22Rv1 (cell line): ENCODE results near the gene ANKRD13C.

ENCODE experiments used
- H3K27ac ChIP-seq: fragments of 450-650 bp; 2 replicates; pipeline ENCODE4 v1.5.1; 2017
- CTCF ChIP-seq: fragments of 450-650 bp; IDR thresholded peaks from 2 replicates; pipeline ENCODE4 v1.5.1; 2017; ENCODE audit warnings: mild to moderate bottlenecking
- ZFX ChIP-seq: fragments of 450-650 bp; IDR thresholded peaks from 2 replicates; pipeline ENCODE4 v1.6.1; 2017; ENCODE audit warnings: antibody characterized with exemption, borderline replicate concordance

ANKRD13C gene

GRCh38 chr1:70290218-70290617 lies 64.3 kb downstream of the ANKRD13C start:
- TF ChIP-seq CTCF (no peak), ZFX (no peak)
- H3K27ac ChIP-seq, result no peak overlapping the region

GRCh38 chr1:70288166-70288565 lies 66.4 kb downstream of the ANKRD13C start:
- no peak overlapping the region for H3K27ac ChIP-seq

GRCh38 chr1:70286453-70286852 lies 68.1 kb downstream of the ANKRD13C start:
- H3K27ac ChIP-seq, result no peak overlapping the region
- no peak for TF ChIP-seq ZFX

More at GRCh38 chr1:70288166-70288565, 66.4 kb downstream of the ANKRD13C start:
- TF ChIP-seq CTCF (no peak), ZFX (no peak)

- H3K27ac ChIP-seq, result no peak overlapping the region
- no peak for TF ChIP-seq CTCF
- TF ChIP-seq ZFX, result no peak
Observed at GRCh38 chr1:70284366-70284765, 70.2 kb downstream of the ANKRD13C start.

GRCh38 chr1:70278710-70279109 lies 75.8 kb downstream of the ANKRD13C start:
- no peak overlapping the region for H3K27ac ChIP-seq
- TF ChIP-seq CTCF (no peak), ZFX (no peak)

GRCh38 chr1:70277875-70278274 lies 76.6 kb downstream of the ANKRD13C start:
- H3K27ac ChIP-seq, result no peak overlapping the region
- TF ChIP-seq CTCF (no peak), ZFX (no peak)

- no peak for TF ChIP-seq ZFX
- TF ChIP-seq CTCF, result no peak
- H3K27ac ChIP-seq, result no peak overlapping the region
Observed at GRCh38 chr1:70265946-70266345, 88.6 kb downstream of the ANKRD13C start.

GRCh38 chr1:70264839-70265238 lies 89.7 kb downstream of the ANKRD13C start:
- H3K27ac ChIP-seq, result no peak overlapping the region
- TF ChIP-seq CTCF (no peak), ZFX (no peak)
